KMS-11 (cell line): ENCODE results near the gene TTC31.

ENCODE experiments used
- H2AFZ ChIP-seq: fragments of 200-600 bp; sonication (generic); 2 replicates; pipeline ENCODE4 v1.6.1; 2016; ENCODE audit warnings: antibody characterized with exemption, mixed run types, low read depth
- H3K27ac ChIP-seq: fragments of 200-600 bp; sonication (generic); 2 replicates; pipeline ENCODE4 v1.6.1; 2016; ENCODE audit warnings: mild to moderate bottlenecking, mixed run types
- H3K27me3 ChIP-seq: fragments of 200-600 bp; sonication (generic); 2 replicates; pipeline ENCODE4 v1.6.1; 2017; ENCODE audit warnings: mild to moderate bottlenecking, low read depth, mixed run types, moderate library complexity; ENCODE audit not compliant: insufficient read depth
- H3K36me3 ChIP-seq: fragments of 200-600 bp; sonication (generic); 2 replicates; pipeline ENCODE4 v1.6.1; 2017; ENCODE audit warnings: mild to moderate bottlenecking, mixed run types; ENCODE audit not compliant: insufficient read depth
- H3K4me1 ChIP-seq: fragments of 200-600 bp; sonication (generic); 2 replicates; pipeline ENCODE4 v1.6.1; 2016; ENCODE audit warnings: mild to moderate bottlenecking, low read depth, mixed run types; ENCODE audit not compliant: poor library complexity, severe bottlenecking
- H3K4me2 ChIP-seq: fragments of 200-600 bp; sonication (generic); 2 replicates; pipeline ENCODE4 v1.7.0; 2016; ENCODE audit warnings: mild to moderate bottlenecking, mixed run types
- H3K4me3 ChIP-seq: fragments of 200-600 bp; sonication (generic); IDR thresholded peaks from 2 replicates; pipeline ENCODE4 v1.6.1; 2017; ENCODE audit warnings: low read depth, low read length, mixed read lengths; ENCODE audit not compliant: insufficient read depth
- H3K79me2 ChIP-seq: fragments of 200-600 bp; sonication (generic); 2 replicates; pipeline ENCODE4 v1.6.1; 2016; ENCODE audit warnings: low read depth, mixed run types; ENCODE audit not compliant: insufficient read depth
- H3K9ac ChIP-seq: fragments of 200-600 bp; sonication (generic); 2 replicates; pipeline ENCODE4 v1.6.1; 2016; ENCODE audit warnings: mild to moderate bottlenecking, mixed run types
- H4K20me1 ChIP-seq: fragments of 200-600 bp; sonication (generic); 2 replicates; pipeline ENCODE4 v1.6.1; 2016; ENCODE audit warnings: mild to moderate bottlenecking, mixed run types; ENCODE audit not compliant: insufficient read depth
- CTCF ChIP-seq: fragments of 200-600 bp; sonication (generic); conservative IDR thresholded peaks from 2 replicates; pipeline ENCODE4 v1.6.1; 2017; ENCODE audit warnings: low read depth, mild to moderate bottlenecking, antibody characterized with exemption, low read length, moderate library complexity, mixed read lengths

TTC31 gene

GRCh38 chr2:74502147-74502719 lies 19.4 kb downstream of the TTC31 start:
- Histone ChIP-seq H3K9ac (peak overlapping the region; percentile 42; the same call in 1 of the 2 replicates), H3K36me3 (no peaks in the 10 kb centered on the region), H3K79me2 (peaks cover 13% of the 10 kb centered on the region), H2AFZ (peak overlapping the region; percentile 98), H3K4me1 (peaks cover 21% of the 10 kb centered on the region), H3K4me3 (no peak overlapping the region), H3K27ac (no peak overlapping the region), H3K4me2 (peak overlapping the region; percentile 96), H3K27me3 (peaks cover 12% of the 10 kb centered on the region; the same call in 1 of the 2 replicates), H4K20me1 (no peaks in the 10 kb centered on the region)
- TF ChIP-seq CTCF = no peak

- Histone ChIP-seq H3K36me3 (no peaks in the 10 kb centered on the region), H3K4me3 (no peak overlapping the region), H3K27me3 (peaks cover 12% of the 10 kb centered on the region; the same call in 1 of the 2 replicates), H3K4me1 (peaks cover 23% of the 10 kb centered on the region), H3K79me2 (peaks cover 13% of the 10 kb centered on the region), H3K4me2 (peak overlapping the region; percentile 96), H4K20me1 (no peaks in the 10 kb centered on the region), H3K9ac (peak overlapping the region; percentile 42; the same call in 1 of the 2 replicates), H2AFZ (peak overlapping the region; percentile 98), H3K27ac (no peak overlapping the region)
- TF ChIP-seq CTCF = peak; percentile 40
These were observed 20.0 kb downstream of the TTC31 start for GRCh38 chr2:74502720-74503505.

GRCh38 chr2:74503506-74504475 lies 20.9 kb downstream of the TTC31 start:
- Histone ChIP-seq H4K20me1 (no peaks in the 10 kb centered on the region), H3K79me2 (peaks cover 13% of the 10 kb centered on the region), H2AFZ (peak overlapping the region; percentile 98), H3K36me3 (no peaks in the 10 kb centered on the region), H3K27ac (no peak overlapping the region), H3K4me3 (no peak overlapping the region), H3K4me1 (peaks cover 29% of the 10 kb centered on the region), H3K4me2 (peak overlapping the region; percentile 96), H3K27me3 (peaks cover 12% of the 10 kb centered on the region; the same call in 1 of the 2 replicates), H3K9ac (peak overlapping the region; percentile 42; the same call in 1 of the 2 replicates)
- TF ChIP-seq CTCF = no peak

GRCh38 chr2:74504591-74504990 lies 21.7 kb downstream of the TTC31 start:
- no peak overlapping the region for H3K4me3 ChIP-seq
- peaks cover 29% of the 10 kb centered on the region for H3K4me1 ChIP-seq
- H3K27me3 ChIP-seq = peaks cover 12% of the 10 kb centered on the region; the same call in 1 of the 2 replicates
- H3K36me3 ChIP-seq = no peaks in the 10 kb centered on the region
- H2AFZ ChIP-seq = no peak overlapping the region
- H3K79me2 ChIP-seq = peaks cover 13% of the 10 kb centered on the region
- H3K27ac ChIP-seq = no peak overlapping the region
- H3K9ac ChIP-seq = no peak overlapping the region
- TF ChIP-seq CTCF = no peak
- H3K4me2 ChIP-seq = no peak overlapping the region
- no peaks in the 10 kb centered on the region for H4K20me1 ChIP-seq
